DMS114 treated with DMSO at 0.1 percent for 48 hours (cell line): ENCODE results near the gene MYEOV.

Experiments used
- DNase-seq: peaks from one replicate; lab custom pipeline; 2025; ENCODE audit not compliant: unreplicated experiment; lab: John Stamatoyannopoulos, UW

The MYEOV gene

DNA sequence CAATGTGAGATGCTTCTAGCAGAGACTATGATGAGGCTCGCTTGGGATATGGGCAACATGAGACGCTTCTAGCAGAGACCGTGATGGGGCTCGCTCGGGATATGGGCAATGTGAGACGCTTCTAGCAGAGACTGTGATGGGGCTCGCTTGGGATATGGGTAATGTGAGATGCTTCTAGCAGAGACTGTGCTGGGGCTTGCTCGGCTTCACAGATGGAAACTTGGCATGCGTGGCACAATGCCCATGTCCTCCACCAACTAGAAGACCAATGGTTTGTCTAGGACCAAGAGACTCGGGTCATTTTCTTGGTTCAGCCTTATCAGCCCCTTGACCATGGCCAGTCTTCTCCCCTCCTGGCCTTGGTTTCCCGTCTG is 7.1 kb downstream of the MYEOV start:
- DNase-seq = no peak

DNA sequence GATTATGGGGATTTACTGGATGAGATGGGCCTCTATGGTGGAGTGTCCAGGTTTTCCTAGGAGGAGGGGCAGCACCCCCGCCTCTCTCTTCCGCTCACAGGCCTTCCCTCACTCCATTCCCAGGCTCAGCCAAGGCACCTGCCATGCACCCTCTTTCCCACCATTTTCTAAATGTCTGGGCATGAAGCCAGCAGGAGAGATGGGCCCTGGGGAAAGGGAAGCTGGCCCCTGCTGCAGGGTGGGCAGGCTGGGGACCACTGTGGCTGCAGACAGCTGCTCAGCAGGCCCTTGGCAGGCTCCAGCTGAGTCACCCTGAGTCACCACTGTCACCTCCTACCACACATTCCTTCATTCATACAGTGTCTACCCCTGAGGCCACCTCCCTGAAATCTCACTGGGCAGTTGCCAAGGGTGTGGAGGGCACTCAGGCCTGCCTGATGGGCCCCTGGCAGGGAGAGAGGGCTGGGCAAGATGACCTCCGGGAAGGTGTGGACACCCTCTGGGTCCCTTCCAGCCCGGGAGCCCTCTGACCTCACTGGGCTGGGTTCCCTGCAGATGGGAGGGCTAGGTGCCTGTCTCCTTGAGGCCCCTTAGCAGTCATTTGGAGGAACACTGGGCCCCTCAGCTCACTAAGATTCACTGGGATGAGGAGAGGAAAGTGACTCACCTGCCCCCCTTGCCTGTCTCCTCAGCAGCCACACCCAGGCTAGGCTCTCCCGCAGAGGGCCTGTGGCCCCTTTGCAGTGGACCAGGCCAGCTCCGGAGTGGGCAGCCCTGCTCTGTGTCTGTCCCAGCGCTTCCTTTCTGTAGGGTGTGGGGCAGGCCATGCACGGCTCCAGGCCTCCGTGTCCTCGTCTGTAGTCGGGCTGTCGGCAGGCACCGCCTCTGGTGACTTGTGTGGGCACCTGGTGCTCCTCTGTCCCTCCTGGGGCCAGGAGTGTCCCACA is 7.8 kb downstream of the MYEOV start:
- no peak for DNase-seq

DNA sequence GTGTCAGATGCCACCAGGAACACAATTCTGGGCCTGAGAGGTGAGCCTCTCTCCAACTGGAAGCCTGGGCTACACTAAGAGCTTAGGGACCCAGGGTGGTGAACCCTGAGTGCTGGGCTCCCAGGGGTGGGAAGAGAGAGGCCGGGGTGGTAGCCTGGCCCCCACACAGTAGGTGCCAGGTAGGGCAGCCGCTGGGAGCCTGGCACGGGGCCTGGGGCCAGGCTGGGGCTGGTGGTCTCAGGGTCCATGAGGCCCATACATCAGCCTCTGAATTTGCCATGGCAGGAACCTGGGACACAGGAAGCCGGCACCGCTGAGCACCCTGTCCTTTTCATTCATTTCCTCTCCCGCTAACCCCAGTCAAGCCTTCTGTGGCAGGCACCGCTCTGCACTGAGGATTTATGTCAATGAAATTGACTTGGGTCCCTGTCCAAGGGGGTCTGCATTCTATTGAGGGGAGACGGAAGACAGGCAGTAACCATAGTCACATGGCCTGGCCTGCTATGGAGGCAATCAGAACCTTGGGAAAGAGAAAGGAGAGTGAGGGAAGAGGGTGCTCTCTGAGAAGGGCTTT is 8.6 kb downstream of the MYEOV start:
- no peak for DNase-seq

DNA sequence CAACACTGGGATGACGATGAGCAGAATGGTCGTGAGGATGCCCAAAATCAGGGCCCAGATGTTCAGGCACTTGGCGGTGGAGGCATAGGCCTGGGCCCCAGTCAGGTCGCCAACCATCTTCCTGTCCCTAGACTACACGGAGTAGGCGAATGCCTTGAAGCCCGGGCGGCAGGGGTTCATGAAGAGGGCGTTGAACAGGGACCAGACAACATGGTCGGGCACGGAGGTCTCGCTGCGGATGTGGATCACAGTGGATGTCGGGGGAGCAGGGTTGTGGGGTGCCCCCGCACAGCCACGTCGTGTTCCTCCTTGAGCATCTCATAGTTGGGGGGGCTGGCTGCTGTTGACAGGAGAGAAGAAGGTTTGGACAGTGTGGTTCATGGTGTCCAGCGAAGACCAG is 9.5 kb downstream of the MYEOV start:
- DNase-seq = no peak

DNA sequence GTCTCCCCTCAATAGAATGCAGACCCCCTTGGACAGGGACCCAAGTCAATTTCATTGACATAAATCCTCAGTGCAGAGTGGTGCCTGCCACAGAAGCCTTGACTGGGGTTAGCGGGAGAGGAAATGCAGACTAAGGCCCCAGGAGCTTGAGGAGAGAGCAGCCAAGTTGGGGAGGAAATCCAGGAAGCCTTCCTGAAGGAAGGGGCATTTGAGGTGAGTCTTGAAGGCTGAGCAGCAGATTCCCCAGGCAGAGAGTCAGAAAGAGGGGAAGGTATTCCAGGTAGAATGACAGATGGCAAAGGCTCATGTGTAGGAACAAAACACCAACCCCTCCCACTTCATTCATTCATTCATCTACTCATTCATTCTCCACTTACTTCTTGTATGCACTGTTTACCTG is 10.3 kb downstream of the MYEOV start:
- DNase-seq = no peak

DNA sequence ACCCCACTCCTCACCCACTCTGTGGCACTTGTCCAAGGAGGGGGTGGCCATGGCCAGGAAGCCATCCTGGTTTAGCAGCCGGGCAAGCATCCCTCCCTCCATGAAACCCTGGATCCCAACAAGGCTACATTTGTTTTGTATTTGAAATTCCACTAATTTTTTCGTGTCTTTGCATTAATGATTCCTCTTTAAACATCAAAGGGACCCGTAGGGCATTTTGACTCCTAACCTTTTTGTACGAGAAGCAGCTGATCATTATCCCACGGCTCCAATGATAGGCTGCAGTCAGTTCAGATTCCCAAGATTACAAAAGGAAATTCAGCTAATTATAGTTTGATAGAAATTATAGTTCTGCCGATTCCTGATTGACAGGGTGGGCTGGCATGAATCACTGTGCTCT is 10.7 kb downstream of the MYEOV start:
- DNase-seq = no peak

DNA sequence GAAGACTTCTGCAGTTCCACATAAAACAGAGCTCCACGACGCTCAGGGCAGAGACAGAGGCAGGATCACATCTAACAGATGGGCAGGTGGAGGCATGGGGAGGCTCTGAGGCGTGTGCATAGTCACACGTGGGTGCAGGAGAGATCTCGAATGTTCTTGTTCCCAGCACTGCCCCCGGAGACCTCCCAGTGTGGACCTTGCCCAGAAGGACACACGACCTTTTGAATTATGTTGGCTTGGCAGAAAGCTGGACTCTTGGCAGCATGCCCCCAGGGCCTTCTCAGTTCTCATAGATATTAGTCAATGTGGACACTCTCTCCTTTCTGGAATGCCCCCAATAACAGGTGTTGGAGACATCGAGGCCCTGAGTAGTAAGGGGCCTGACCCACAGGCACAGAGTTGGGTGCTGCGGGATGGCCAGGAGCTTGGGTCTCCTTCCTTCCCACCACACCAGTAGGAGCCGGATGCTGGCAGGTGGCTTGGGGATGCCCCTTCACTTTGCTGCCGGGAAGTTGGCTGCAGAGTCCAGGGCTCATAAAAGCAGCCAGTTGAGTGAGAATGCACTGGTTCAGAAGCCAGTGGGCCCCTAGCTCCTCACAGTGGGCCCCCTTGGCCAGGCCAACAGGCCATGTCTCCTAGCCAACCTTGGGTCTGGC is 12.1 kb downstream of the MYEOV start:
- no peak for DNase-seq

DNA sequence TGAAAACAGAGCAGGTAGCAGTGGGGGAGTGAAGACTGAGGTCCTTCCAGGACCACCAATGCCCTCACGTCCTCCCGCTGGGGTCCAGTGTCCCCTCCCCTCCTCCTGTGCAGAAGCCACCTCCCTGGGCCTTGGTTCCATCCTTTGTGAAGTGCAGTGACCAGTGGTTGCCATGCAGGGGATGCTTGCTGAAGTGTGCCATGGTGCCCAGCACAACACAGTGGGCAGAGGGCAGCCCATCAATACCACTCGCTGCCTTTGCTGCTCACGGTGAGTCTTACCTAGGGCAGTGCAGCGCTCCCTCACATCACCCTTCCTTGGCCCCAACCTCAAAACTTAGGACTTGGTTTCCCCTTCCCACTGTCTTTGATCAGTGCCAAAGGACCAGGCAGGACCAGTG is 12.9 kb downstream of the MYEOV start:
- no peak for DNase-seq

DNA sequence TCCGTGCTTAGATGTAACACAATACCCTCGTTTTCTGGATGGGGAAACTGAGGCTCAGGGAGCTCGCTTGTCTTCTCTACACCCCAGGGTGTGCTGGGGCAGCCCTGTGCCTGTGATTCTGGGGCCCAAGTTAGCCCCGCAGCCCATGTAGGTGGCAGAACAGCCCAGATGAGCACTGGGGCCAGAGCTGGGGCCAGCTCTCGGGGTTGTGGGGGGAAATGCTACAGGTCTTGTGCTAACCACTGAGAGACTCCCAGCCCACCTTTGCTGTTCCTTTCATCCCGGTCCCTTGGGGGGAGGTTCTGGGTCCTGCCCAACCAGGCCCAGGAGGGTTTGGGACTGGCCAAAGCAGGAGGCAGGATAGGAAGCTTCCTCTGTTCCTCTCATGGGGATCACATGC is 13.5 kb downstream of the MYEOV start:
- DNase-seq = no peak

DNA sequence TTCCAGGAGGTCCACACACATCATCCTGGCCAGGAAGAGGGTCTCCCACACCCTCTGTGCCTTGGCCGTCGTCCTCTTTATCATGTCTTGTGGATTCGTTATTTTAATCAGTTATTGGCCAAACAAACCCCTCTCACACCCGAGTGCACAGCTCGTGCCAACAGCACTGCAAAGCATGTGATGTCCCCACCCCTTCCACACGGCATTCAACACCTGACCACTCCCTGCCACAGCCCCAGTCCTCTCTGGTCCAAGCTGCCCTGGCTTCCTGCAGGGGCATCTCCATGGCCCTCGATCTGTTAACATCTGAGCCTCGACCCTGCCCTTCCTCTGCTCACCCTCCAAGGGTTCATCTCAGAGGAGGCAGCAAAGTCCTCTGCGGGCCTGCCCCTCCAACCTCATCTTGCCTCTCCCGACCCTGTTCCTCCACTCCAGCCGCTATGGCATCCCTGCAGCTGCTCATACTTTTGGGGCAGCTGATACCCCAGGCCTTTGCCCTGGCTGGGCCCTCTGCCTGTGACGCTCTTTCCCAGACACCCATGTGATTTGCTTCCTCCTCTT is 14.0 kb downstream of the MYEOV start:
- DNase-seq = no peak

DNA sequence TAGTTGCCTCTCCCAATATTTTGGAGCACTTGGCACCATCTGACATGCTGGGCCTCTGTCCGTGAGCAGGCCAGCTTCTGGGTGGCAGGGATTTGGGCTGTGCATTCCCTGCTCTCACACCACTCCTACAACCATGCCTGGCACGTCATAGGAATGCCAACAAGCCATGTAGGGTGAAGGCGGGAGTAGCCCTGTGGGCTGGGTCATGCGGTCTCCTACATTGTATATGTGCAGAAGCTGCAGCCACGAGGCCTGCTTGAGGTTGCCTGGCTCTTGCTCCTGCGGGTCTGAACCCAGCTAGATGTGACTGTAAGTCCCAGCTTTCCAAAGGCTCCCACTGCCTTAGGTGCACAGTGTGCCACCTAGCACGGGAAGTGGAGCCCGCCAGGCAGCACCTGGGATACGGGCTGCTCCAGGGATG is 14.5 kb downstream of the MYEOV start:
- DNase-seq = no peak

DNA sequence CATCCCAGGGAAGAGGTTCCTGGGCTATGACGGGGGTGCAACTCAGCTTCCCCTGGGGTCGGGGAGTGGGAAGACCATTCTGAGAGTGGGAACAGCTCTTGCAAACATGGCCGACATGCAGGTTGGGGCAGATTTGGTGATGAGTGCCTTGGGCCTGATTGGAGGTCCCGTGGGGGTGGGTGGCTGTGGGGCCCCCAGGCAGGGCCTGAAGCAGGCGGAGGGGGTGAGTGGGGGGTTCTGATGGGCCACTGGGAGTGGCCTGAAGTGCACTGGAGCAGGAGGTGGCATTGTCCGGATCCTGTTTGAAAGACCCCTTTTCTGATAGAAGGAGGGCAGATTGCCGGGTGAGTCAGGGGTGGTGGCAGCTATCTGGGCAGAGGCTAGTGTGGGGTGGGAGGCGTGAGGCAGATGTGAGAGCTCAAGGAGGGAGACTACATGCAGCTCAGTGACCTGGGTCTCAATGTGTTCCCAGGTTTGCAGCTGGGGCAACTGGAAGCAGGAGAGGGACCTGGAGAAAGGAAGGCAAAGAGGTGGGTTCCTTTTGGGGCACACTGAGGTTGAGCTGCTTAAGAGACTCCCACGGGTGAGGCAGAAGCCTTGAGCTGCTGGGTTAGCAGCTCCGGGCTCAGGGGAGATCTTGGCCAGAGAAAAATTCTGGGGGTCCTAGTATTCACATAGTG is 15.1 kb downstream of the MYEOV start:
- no peak for DNase-seq

DNA sequence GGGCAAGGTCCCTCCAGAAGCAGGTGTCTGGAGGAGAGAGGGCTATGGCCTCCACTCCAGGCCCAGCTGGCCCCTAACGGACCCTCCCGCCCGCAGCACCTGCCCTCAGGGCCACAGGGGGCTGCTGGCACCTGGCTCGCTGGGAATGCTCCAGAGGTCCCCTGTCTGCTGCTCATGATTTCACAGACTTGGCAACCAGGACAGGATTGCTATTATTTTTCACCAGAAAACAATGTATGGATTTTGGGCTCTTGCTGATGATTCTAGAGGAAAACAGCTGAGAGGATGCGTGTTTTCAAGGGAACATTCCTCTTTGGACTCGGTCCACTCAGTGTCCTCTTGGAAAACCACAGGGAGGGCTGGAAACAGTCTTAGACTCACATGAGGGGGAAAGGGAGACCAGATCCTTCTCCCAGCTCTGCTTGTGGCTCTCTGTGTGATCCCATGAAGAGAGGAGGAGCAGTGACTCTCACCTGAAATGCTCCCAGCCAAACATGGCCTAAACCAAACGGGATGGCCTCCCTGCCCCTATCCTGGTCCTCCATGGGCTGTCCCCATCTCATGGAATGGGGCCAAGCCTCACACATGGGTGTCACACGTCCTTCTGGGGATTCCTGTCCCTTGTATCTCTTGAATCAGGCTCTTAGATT is 15.8 kb downstream of the MYEOV start:
- DNase-seq = no peak

DNA sequence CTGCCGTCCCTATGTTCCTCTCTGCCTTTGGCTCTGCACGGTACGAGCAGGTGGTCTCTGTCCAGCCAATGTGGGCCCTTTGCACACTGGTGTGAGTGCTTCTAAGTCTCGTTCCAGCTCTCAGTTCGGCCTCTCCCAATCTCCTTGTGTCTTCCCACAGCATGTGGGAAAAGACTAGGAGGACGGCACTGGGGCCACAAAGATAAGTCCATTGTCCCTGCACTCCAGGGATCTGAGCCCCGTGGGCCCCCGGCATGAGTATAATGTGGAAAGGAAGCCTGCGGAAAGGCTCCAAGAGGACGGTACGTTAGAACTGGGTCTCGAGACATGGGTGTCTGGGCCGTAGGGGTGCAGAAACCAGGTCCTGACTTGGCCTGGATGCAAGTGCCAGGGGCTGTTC is 16.4 kb downstream of the MYEOV start:
- no peak for DNase-seq

DNA sequence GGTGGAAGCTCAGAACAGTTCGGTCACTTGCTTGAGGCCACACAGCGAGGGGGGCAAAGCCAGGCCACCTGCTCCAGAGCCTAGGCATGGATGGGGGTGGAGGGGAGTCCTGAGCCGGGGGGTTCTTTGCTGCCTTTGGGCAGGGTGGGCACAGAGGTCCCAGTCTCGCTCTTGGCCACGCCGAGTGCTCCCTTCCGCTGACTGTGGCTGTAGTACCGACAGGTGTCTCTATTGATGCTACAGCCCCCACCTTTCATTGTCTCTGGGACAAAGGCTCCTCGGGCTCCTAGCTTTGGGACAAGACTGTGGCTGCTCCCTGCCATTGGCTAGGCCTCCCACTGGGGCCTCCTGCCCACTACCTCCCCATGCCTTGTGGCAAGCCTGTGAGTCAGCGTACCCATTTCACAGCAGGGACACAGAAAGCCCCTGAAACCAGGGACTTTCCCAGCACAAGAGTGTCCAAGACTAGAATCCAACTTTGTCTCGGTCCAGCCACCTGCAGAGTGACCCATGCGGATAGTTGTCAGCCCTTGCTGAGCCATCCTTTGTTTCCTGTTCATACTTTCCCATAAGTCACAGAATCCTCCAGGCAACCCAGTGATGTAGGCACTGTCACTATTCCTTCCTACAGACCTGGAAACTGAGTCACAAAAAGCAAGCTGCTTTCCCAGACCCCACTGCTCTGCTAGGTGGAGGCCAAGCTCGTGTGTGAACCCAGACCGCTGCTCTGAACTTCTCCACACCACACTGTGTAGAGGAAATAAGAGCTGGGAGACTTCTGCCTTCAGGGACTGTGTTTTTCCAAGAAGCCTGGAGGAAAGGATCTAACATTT is 17.2 kb downstream of the MYEOV start:
- no peak for DNase-seq

DNA sequence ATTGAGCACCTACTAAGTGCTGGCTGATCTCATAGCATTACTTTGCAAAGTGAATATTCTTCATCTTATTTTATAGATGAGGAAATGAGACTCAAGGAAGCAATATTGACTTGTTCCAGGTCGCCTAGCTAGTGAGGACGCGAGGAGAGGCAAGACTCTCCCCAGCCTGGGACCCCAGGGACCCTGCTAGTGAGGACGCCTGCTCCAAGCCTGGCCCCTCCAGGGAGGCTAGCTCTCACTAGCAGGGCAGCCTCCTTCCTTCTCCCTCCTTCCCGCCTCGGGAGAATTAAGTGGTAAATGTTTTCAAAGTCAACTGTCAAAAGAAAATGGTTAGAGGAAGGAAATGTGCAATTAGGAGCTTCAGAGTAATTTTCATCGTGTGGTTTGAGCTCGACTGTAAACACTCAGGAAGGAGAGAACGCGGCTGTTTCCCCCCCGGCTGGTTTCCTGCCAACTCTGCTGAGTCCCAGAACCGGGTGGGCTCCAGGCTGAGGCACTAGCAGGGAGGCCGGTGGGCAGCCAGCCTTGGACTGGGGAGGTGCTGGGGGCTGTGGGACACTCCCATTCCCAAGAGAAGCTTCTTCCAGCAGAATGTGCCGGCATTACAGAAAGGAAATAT is 17.9 kb downstream of the MYEOV start:
- no peak for DNase-seq

DNA sequence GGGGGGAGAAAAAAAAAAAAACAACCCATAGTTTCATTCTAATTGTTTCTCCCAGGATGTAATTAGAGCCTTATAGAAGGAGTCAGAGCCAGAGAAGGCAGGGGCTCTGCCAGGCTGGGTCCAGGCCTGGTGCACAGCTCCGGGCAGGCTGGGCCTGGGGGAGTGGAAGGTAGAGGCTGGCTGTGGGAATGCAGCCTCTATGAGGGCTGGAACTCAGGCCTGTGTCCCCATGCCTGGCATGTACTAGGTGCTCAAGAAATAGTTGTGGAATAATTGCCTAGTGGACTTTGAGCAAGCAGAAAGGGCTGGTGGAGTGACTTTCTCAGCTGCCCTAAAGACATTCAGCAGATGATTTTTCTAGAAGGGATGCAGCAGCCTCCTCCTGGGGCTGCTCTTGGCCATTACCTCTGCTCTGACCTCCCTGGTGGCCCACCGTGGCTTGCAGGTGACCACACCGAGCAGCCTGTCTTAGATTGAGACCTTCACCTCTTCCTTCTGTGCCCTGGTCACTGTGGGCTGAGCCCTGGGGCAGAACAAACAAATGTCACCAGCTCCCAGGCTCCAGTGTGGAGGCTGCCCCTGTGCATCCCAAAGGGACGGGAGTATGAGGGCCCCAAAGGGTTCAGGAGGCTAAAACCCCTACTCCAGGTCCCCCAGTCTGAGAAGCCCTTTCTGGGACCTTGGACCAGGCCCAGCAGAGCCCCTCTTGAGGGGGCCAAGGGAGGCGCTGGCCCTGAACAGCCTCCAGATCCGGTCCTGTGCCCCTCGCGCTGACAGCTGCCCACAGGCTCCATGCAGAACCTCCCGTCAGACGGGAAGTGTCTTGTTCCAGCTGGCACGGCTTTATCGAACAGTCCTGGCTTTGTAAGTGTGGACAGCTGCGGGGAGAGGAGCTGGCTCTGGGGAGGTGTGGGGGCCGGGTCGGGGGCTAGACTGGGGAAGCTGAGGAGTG is 18.8 kb downstream of the MYEOV start:
- DNase-seq = no peak

DNA sequence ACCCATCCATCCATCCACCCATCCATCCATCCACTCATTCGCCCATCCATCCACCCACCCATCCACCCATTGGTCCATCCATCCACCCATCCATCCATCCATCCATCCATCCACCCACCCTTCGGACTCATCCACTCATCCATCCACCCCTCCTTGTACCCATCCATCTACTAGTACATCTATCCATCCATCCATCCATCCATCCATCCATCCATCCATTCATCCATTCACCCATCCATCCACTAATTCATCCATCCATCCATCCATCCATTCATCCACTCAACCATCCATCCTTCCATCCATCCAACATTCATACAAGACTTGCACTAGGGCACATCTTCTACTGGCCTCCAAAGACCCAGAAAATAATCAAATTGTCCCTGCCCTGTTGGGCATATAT is 20.0 kb downstream of the MYEOV start:
- no peak for DNase-seq
